GM12801 (cell line): ENCODE results near the gene PZP.

Source experiments
- CTCF ChIP-seq: IDR thresholded peaks from one replicate; pipeline ENCODE4 v1.5.1; 2011; ENCODE audit warnings: control low read depth; ENCODE audit not compliant: insufficient read length; ENCODE audit errors: extremely low read depth

Gene PZP

GRCh38 chr12:9118158-9118557 is 90.0 kb downstream of the PZP start:
- no peak for TF ChIP-seq CTCF

DNA sequence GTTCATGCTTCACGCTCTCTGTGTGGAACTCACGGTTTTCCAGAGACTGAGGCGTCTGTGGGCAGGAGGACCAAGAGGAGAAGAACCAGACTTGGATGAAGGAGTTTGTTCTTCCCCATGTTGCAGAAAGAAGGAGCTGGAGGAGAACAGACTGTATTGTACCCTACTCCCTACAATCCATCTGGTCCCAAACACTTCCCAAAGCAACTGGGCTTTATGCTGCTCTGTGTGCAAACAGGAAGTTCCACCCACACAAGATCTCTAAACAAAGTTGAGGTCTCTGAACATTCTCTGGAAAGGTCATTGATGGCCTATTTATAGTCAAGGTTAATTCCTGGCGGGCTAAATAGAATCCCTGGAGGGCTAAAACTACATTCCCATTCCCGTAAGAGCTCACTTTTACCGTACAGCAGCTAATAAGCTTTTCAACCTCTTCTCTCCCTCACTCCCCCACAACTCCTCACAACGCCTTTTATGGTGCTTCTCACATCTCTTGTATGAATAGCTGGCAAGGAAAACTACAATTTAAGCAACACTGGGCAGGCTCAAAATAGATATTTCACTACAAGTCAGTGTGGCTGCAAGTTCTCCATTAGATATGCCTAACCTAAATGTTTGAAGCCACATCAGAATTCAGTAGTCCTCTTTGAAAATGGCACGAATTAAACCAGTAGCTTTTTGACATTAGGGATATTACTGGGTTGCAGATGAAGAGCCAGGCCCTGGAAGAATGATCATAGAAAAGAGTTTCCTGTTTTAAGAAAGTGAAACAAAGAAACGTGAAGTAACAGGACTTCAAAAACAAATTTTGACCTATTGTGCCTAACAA is 92.2 kb downstream of the PZP start, which contains the start of gene A2M:
A2M (minus strand) TSS at position 189 of the 829 bp plus-strand sequence; CDS start at position 119, 70 bp downstream.
- no peak for TF ChIP-seq CTCF

DNA sequence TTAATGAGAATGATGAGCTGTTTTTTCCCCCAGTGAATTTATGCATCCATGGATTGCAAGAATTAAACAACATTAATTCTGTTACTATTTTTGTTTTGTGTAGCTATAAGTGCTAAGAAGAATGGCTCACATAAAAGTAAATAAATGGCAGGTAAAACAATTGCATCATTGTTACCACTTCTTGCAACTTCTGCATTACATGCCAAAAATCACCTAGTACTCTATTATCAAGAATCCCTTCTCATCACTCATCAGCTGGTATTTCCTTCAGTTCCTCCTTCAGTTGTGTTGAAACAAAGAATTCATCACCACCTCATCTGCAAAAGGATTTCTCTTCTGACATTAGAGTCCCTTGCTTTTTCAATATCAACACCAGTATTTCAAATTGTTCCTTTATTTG is 93.2 kb downstream of the PZP start:
- no peak for TF ChIP-seq CTCF

DNA sequence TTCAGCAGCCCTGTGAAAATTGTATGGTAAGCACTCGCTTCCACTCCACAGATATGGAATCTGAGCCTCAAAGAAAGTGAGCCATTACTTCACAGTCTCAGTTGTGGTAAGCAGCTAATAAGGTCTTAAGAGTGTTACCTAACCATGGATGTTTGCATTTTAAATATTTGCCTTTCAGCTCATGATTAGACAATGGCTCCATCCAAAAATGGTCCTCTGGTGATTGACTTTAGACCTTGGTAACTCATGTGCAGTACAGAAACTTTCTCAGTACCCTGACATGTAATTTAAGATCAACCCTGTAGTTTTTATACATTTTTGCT is 94.2 kb downstream of the PZP start:
- TF ChIP-seq CTCF, result no peak

DNA sequence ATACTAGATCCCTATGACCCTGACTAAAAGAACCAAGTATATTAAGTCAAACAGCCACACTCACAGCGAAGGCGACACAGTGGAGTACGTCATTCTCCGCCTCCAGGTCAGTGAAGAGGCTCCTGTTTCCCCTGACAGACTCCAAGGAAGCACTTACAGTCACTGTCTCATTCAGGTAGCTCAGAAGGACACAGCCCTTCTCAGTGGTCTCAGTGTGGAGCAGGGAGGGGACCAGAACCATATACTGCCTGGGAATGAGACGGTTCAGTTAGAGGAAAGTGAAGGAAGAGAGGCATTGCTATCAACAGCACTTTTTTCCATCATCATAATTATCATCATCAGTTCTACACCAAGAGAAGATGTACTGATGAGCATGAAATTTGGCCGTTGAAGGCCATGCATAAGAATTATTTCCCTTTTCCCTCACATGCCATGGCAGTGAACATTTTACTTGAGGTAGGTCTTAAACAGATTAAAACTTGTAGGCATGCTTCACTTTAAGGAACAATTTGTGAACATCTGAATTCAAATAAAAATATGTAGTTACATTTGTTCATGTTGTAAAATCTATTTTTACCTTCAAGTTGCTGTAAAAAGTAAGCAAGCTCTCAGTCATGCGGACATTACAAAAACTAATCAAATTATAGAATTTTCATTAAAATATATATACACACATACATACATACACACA is 94.8 kb downstream of the PZP start:
- TF ChIP-seq CTCF, result no peak

DNA sequence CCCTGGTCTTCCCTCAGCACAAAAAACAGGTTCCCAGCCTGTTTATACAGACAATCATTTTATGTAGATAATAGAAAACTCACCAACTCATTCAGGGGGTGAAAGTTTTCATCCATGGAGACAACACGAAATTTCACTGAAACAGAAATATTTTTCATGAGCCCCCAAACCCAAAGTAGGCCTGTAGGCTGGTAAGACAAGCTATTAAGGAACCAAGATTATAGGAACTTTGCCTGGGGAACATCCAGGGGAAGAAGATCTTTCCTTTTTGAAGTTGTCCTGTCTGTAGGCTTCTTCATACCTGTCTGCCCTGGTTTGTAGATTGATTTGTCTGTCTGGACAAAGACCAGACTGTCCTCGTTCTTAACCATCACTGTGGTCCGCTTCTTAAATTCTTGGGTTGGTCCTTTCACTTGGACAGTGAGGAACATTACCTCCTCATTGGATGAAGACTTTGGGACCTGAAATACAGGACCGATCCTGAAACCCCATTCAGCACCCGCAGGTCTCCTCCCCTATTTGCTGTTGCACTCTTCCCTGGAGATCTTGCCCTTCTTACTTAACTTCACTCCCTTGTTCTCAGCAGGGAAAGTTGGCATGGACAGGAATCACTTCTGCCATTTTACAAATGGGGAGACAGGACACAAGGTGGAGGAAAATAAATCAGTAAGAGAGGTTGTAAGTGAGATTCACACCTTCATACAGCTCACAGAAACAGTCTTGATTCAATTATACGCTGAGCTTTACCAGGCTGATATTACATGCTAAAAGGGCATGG is 95.9 kb downstream of the PZP start:
- TF ChIP-seq CTCF, result no peak

- TF ChIP-seq CTCF, result no peak
Measured at GRCh38 chr12:9111525-9111924, 96.7 kb downstream of the PZP start.
